Measurements from ENCODE around the gene GBGT1.

- TF ChIP-seq, protein P1, sequence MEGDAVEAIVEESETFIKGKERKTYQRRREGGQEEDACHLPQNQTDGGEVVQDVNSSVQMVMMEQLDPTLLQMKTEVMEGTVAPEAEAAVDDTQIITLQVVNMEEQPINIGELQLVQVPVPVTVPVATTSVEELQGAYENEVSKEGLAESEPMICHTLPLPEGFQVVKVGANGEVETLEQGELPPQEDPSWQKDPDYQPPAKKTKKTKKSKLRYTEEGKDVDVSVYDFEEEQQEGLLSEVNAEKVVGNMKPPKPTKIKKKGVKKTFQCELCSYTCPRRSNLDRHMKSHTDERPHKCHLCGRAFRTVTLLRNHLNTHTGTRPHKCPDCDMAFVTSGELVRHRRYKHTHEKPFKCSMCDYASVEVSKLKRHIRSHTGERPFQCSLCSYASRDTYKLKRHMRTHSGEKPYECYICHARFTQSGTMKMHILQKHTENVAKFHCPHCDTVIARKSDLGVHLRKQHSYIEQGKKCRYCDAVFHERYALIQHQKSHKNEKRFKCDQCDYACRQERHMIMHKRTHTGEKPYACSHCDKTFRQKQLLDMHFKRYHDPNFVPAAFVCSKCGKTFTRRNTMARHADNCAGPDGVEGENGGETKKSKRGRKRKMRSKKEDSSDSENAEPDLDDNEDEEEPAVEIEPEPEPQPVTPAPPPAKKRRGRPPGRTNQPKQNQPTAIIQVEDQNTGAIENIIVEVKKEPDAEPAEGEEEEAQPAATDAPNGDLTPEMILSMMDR (IDR thresholded peaks at IDR 0.05): no peak
- TF ChIP-seq, protein P2, sequence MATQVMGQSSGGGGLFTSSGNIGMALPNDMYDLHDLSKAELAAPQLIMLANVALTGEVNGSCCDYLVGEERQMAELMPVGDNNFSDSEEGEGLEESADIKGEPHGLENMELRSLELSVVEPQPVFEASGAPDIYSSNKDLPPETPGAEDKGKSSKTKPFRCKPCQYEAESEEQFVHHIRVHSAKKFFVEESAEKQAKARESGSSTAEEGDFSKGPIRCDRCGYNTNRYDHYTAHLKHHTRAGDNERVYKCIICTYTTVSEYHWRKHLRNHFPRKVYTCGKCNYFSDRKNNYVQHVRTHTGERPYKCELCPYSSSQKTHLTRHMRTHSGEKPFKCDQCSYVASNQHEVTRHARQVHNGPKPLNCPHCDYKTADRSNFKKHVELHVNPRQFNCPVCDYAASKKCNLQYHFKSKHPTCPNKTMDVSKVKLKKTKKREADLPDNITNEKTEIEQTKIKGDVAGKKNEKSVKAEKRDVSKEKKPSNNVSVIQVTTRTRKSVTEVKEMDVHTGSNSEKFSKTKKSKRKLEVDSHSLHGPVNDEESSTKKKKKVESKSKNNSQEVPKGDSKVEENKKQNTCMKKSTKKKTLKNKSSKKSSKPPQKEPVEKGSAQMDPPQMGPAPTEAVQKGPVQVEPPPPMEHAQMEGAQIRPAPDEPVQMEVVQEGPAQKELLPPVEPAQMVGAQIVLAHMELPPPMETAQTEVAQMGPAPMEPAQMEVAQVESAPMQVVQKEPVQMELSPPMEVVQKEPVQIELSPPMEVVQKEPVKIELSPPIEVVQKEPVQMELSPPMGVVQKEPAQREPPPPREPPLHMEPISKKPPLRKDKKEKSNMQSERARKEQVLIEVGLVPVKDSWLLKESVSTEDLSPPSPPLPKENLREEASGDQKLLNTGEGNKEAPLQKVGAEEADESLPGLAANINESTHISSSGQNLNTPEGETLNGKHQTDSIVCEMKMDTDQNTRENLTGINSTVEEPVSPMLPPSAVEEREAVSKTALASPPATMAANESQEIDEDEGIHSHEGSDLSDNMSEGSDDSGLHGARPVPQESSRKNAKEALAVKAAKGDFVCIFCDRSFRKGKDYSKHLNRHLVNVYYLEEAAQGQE (IDR thresholded peaks at IDR 0.05; ENCODE audit: insufficient read depth in 1 of 2, low read depth in 2 of 2, low read length in 1 of 2): no peak
- TF ChIP-seq POLR2AphosphoS5 (IDR thresholded peaks at IDR 0.05; ENCODE audit: low read depth, low read length) (no peak), SIN3A (IDR thresholded peaks at IDR 0.05; ENCODE audit: borderline replicate concordance, insufficient read depth, low read depth, low read length) (no peak), TCF7L2 (IDR thresholded peaks at IDR 0.05; ENCODE audit: low read depth, low read length) (no peak)
Observed at GRCh38 chr9:133195029-133195428, 31.3 kb upstream of the GBGT1 start.

Measured in Panc1 (cell line).